Activated CD4-positive, alpha-beta T cell treated with anti-CD3 and anti-CD28 coated beads for 48 hours (primary cell): ENCODE results near the gene EEFSEC.

Experiments
- DNase-seq: peaks from one replicate; pipeline ENCODE4 v3.0.0-alpha.2; 2020

Gene EEFSEC

GRCh38 chr3:128320551-128321340, 167.5 kb downstream of the EEFSEC start:
- DNase-seq = no peak

- DNase-seq = no peak
These were observed 168.1 kb downstream of the EEFSEC start for GRCh38 chr3:128321418-128321817.

- DNase-seq = peak; percentile 62
These were observed 169.0 kb downstream of the EEFSEC start for GRCh38 chr3:128322030-128323022.

GRCh38 chr3:128323206-128324081, 170.2 kb downstream of the EEFSEC start:
- no peak for DNase-seq

- DNase-seq = no peak
These were observed 171.8 kb downstream of the EEFSEC start for GRCh38 chr3:128324911-128325592.

GRCh38 chr3:128326051-128326823, 173.0 kb downstream of the EEFSEC start:
- no peak for DNase-seq

- DNase-seq = no peak
These were observed 174.3 kb downstream of the EEFSEC start for GRCh38 chr3:128327606-128328031.

GRCh38 chr3:128328546-128329458, 175.5 kb downstream of the EEFSEC start:
- no peak for DNase-seq

GRCh38 chr3:128329491-128330213, 176.4 kb downstream of the EEFSEC start:
- no peak for DNase-seq

- no peak for DNase-seq
These were observed 177.0 kb downstream of the EEFSEC start for GRCh38 chr3:128330214-128330842.

- DNase-seq = no peak
These were observed 180.9 kb downstream of the EEFSEC start for GRCh38 chr3:128334086-128334645.

GRCh38 chr3:128334766-128335165, 181.5 kb downstream of the EEFSEC start:
- no peak for DNase-seq

GRCh38 chr3:128335621-128336296, 182.5 kb downstream of the EEFSEC start:
- DNase-seq = no peak

GRCh38 chr3:128336337-128337156, 183.3 kb downstream of the EEFSEC start:
- DNase-seq = no peak

GRCh38 chr3:128337305-128337704, 184.0 kb downstream of the EEFSEC start:
- DNase-seq = no peak

GRCh38 chr3:128338536-128339330, 185.5 kb downstream of the EEFSEC start:
- no peak for DNase-seq
